Neural progenitor cell (in vitro differentiated cells): ENCODE data around the gene RNGTT.

Source experiments
- EZH2 ChIP-seq: fragments of 200-600 bp; sonication (generic); IDR thresholded peaks from 2 replicates; pipeline ENCODE4 v1.6.1; 2017; ENCODE audit warnings: antibody characterized with exemption, mild to moderate bottlenecking, moderate library complexity
- TF ChIP-seq, protein P1 (sequence below): fragments of 200-600 bp; sonication (generic); IDR thresholded peaks from 2 replicates; pipeline ENCODE4 v1.5.1; 2017; ENCODE audit warnings: antibody characterized with exemption, mild to moderate bottlenecking

DNA sequence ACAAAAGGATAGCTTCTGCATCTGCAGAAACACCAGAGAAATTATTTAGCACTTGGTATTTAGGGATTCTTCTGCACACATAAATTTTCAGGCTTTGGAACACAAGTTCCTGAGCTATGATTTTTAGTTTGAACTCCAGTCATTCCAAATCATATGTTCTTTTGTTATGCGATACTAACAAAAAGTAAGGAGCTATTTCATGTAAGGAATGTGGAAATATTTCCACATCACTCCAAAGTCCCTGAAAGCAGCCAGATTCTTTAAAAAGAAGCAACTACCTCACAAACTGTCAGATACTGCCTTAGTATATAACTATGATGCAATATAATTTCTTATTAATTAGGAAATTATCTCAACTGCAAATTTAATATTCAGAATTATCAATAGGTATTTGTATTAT lies 106.9 kb downstream of the RNGTT start:
- TF ChIP-seq, protein P1, sequence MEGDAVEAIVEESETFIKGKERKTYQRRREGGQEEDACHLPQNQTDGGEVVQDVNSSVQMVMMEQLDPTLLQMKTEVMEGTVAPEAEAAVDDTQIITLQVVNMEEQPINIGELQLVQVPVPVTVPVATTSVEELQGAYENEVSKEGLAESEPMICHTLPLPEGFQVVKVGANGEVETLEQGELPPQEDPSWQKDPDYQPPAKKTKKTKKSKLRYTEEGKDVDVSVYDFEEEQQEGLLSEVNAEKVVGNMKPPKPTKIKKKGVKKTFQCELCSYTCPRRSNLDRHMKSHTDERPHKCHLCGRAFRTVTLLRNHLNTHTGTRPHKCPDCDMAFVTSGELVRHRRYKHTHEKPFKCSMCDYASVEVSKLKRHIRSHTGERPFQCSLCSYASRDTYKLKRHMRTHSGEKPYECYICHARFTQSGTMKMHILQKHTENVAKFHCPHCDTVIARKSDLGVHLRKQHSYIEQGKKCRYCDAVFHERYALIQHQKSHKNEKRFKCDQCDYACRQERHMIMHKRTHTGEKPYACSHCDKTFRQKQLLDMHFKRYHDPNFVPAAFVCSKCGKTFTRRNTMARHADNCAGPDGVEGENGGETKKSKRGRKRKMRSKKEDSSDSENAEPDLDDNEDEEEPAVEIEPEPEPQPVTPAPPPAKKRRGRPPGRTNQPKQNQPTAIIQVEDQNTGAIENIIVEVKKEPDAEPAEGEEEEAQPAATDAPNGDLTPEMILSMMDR: no peak
- no peak for TF ChIP-seq EZH2
